H1 (cell line): ENCODE measurements around the gene SEMA7A.

Source experiments
- BRCA1 ChIP-seq: IDR thresholded peaks from 2 replicates; pipeline ENCODE4 v1.6.1; 2012; ENCODE audit warnings: low read depth, low read length, improper control_type of control experiment
- CTCF ChIP-seq, 3 experiments: IDR thresholded peaks; 1 replicate in 2 of 3; 2 replicates in 1 of 3; pipeline versions ENCODE4 v1.5.1 to v1.6.1; 2011; ENCODE audit warnings: low read length in 3 of 3, mild to moderate bottlenecking in 3 of 3, inconsistent platforms in 2 of 3, low read depth in 1 of 3, moderate library complexity in 1 of 3; ENCODE audit not compliant: insufficient read depth in 1 of 3; ENCODE audit errors: control extremely low read depth in 1 of 3
- HDAC2 ChIP-seq, 2 experiments: fragments of 300-600 bp in 1 of 2; sonication (generic) in 1 of 2; IDR thresholded peaks; 2 replicates each; pipeline ENCODE4 v1.6.1; 2011 to 2012; ENCODE audit warnings: low read depth in 2 of 2, low read length in 2 of 2, mild to moderate bottlenecking in 2 of 2, moderate library complexity in 2 of 2, borderline replicate concordance in 1 of 2, inconsistent platforms in 1 of 2
- POLR2AphosphoS5 ChIP-seq: IDR thresholded peaks from 2 replicates; pipeline ENCODE4 v1.6.1; 2011; ENCODE audit warnings: low read depth, low read length
- RAD21 ChIP-seq, 2 experiments: IDR thresholded peaks in 1 of 2; conservative IDR thresholded peaks in 1 of 2; 2 replicates each; pipeline ENCODE4 v1.6.1; 2011; ENCODE audit warnings: low read depth in 2 of 2, low read length in 2 of 2, improper control_type of control experiment in 1 of 2, inconsistent platforms in 1 of 2, mild to moderate bottlenecking in 1 of 2, moderate library complexity in 1 of 2

GRCh38 chr15:74470631-74471395 lies 37.1 kb upstream of the SEMA7A start:
- TF ChIP-seq CTCF (IDR thresholded peaks at IDR 0.05; ENCODE audit: control extremely low read depth in 1 of 3, insufficient read depth in 1 of 3, low read depth in 1 of 3, low read length in 3 of 3): no peak
- no peak for TF ChIP-seq RAD21 (IDR thresholded peaks at IDR 0.05 in 1 of 2, conservative IDR thresholded peaks at IDR 0.05 in 1 of 2; ENCODE audit: low read depth in 2 of 2, low read length in 2 of 2)
- TF ChIP-seq BRCA1: no peak
- no peak for TF ChIP-seq POLR2AphosphoS5
- no peak for TF ChIP-seq HDAC2 (IDR thresholded peaks at IDR 0.05; ENCODE audit: borderline replicate concordance in 1 of 2, low read depth in 2 of 2, low read length in 2 of 2)
